CD14-positive monocyte (primary cell): Measurements from ENCODE around the gene LRRC1. TPM values are rescaled to one million over a fixed set of nuclear protein-coding genes. Genes with fewer than 3 reads are reported as not detected.

ENCODE experiments used
- DNase-seq, 3 donors: peaks; one replicate each; pipeline ENCODE4 v3.0.0-alpha.2; 2011 to 2022
- H2AFZ ChIP-seq: 2 replicates; pipeline ENCODE4 v1.6.0; 2012; ENCODE audit warnings: mild to moderate bottlenecking, low read depth, low read length, inconsistent platforms; ENCODE audit not compliant: insufficient read depth, poor library complexity, severe bottlenecking
- H3K27ac ChIP-seq, 2 donors: 1 replicate in 1 of 2; 2 replicates in 1 of 2; pipeline ENCODE4 v1.5.1; 2012 to 2013; ENCODE audit warnings: low read length in 2 of 2, control low read depth in 1 of 2, inconsistent platforms in 1 of 2, low read depth in 1 of 2, mild to moderate bottlenecking in 1 of 2
- H3K27me3 ChIP-seq, 2 donors: one replicate each; pipeline versions ENCODE4 v1.6.0 to v1.6.1; 2011 to 2013; ENCODE audit warnings: low read length in 2 of 2; ENCODE audit not compliant: control insufficient read depth in 2 of 2, insufficient read depth in 2 of 2
- H3K36me3 ChIP-seq, 2 donors: replicated peaks in 1 of 2; 1 replicate in 1 of 2; 2 replicates in 1 of 2; pipeline versions ENCODE4 v1.5.1 to v1.6.1; 2012 to 2013; ENCODE audit warnings: low read length in 2 of 2, control low read depth in 1 of 2, inconsistent platforms in 1 of 2, mild to moderate bottlenecking in 1 of 2; ENCODE audit not compliant: insufficient read depth in 2 of 2, control insufficient read depth in 1 of 2
- H3K4me1 ChIP-seq, 2 donors: 1 replicate in 1 of 2; 2 replicates in 1 of 2; pipeline versions ENCODE4 v1.5.1 to v1.6.1; 2012 to 2013; ENCODE audit warnings: low read length in 2 of 2, control low read depth in 1 of 2, inconsistent platforms in 1 of 2, mild to moderate bottlenecking in 1 of 2, moderate library complexity in 1 of 2; ENCODE audit not compliant: insufficient read depth in 2 of 2, control insufficient read depth in 1 of 2
- H3K4me2 ChIP-seq: replicated peaks from 2 replicates; pipeline ENCODE3; 2012; ENCODE audit warnings: low read length, moderate library complexity, mild to moderate bottlenecking; ENCODE audit not compliant: poor library complexity, severe bottlenecking; ENCODE audit errors: extremely low read depth
- H3K4me3 ChIP-seq, 3 experiments: fragments of 200-600 bp in 1 of 3; sonication (generic) in 1 of 3; replicated peaks in 1 of 3; 1 replicate in 2 of 3; 2 replicates in 1 of 3; pipeline ENCODE4 v1.5.1; 2011 to 2013; ENCODE audit warnings: low read length in 3 of 3, mild to moderate bottlenecking in 3 of 3, control low read depth in 2 of 3, low read depth in 2 of 3, inconsistent platforms in 1 of 3, moderate library complexity in 1 of 3
- H3K79me2 ChIP-seq: 2 replicates; pipeline ENCODE4 v1.6.0; 2012; ENCODE audit warnings: mild to moderate bottlenecking, control low read depth, inconsistent platforms, low read length, moderate library complexity; ENCODE audit not compliant: insufficient read depth
- H3K9ac ChIP-seq: 2 replicates; pipeline ENCODE4 v1.6.0; 2017; ENCODE audit warnings: low read length, mild to moderate bottlenecking; ENCODE audit not compliant: insufficient read depth, poor library complexity, severe bottlenecking
- H3K9me3 ChIP-seq, 2 donors: replicated peaks in 1 of 2; 1 replicate in 1 of 2; 2 replicates in 1 of 2; pipeline versions ENCODE4 v1.5.1 to v1.6.1; 2012 to 2013; ENCODE audit warnings: low read length in 2 of 2, control low read depth in 1 of 2; ENCODE audit not compliant: control insufficient read depth in 1 of 2, insufficient read depth in 1 of 2
- H4K20me1 ChIP-seq: 2 replicates; pipeline ENCODE4 v1.6.0; 2012; ENCODE audit warnings: mild to moderate bottlenecking, low read length, control low read depth, moderate library complexity; ENCODE audit not compliant: insufficient read depth
- H3K27ac Mint-ChIP-seq, 7 donors: one replicate each; pipeline ENCODE4 v1.8.0; 2020; ENCODE audit warnings: mild to moderate bottlenecking in 7 of 7, mixed read lengths in 7 of 7, moderate library complexity in 6 of 7, inconsistent platforms in 2 of 7
- H3K27me3 Mint-ChIP-seq, 3 donors: one replicate each; pipeline ENCODE4 v1.8.0; 2021 to 2022; ENCODE audit warnings: low read depth in 3 of 3, mild to moderate bottlenecking in 3 of 3, mixed read lengths in 3 of 3, moderate library complexity in 3 of 3, inconsistent platforms in 1 of 3
- H3K36me3 Mint-ChIP-seq, 2 donors: one replicate each; pipeline ENCODE4 v1.8.0; 2020; ENCODE audit warnings: mixed read lengths in 2 of 2, inconsistent platforms in 1 of 2, mild to moderate bottlenecking in 1 of 2
- H3K4me1 Mint-ChIP-seq: one replicate; pipeline ENCODE4 v1.8.0; 2020; ENCODE audit warnings: mild to moderate bottlenecking, mixed read lengths
- H3K4me3 Mint-ChIP-seq, 2 donors: one replicate each; pipeline ENCODE4 v1.8.0; 2020; ENCODE audit warnings: mild to moderate bottlenecking in 2 of 2, mixed read lengths in 2 of 2, moderate library complexity in 1 of 2
- H3K9me3 Mint-ChIP-seq, 7 donors: one replicate each; pipeline ENCODE4 v1.8.0; 2020 to 2022; ENCODE audit warnings: mixed read lengths in 7 of 7, mild to moderate bottlenecking in 6 of 7, moderate library complexity in 6 of 7, inconsistent platforms in 2 of 7
- CTCF ChIP-seq: fragments of 200-600 bp; IDR thresholded peaks from one replicate; pipeline ENCODE4 v1.8.0; 2022; ENCODE audit warnings: antibody characterized with exemption, mild to moderate bottlenecking
- WGBS: methylation state at CpG from one replicate; pipeline ENCODE4 v1.1.5; 2013; ENCODE audit warnings: missing lambda C conversion rate; ENCODE audit not compliant: insufficient coverage; 5-methylcytosine and 5-hydroxymethylcytosine counted together
- intact Hi-C, 2 donors: fragments of 100-400 bp; cut with micrococcal nuclease; formaldehyde crosslinking; loops; one replicate each; pipeline versions ENCODE4 v1.15.0 to v1.15.1; 2023
- polyA plus RNA-seq, 3 donors: library from polyadenylated mRNA; depleted of rRNA in 1 of 3; unstranded in 2 of 3; stranded (reverse) in 1 of 3; fragments of 300-500 nt in 2 of 3; fragments of >200 nt in 1 of 3; fragmentation: Illumina TruSeq in 2 of 3; gene quantifications; 1 replicate in 2 of 3; 2 replicates in 1 of 3; pipeline ENCODE4 v1.2.3, GENCODE V29; 2012 to 2021

The LRRC1 gene
- polyA plus RNA-seq, 3 donors, result 0.18 to 1.6 (median 0.92) TPM

GRCh38 chr6:53956068-53956711, 161.4 kb downstream of the LRRC1 start:
- Mint-ChIP-seq H3K36me3 (no peaks in the 10 kb centered on the region), H3K27me3 (peaks cover 0 to 2% (median 2%) of the 10 kb centered on the region in 3 donors), H3K4me1 (no peaks in the 10 kb centered on the region), H3K4me3 (no peak overlapping the region), H3K27ac (no peak overlapping the region), H3K9me3 (peaks cover 0 to 4% (median 1%) of the 10 kb centered on the region in 7 donors)
- H3K4me1 ChIP-seq, result no peaks in the 10 kb centered on the region
- no peak overlapping the region for H3K4me2 ChIP-seq
- no peaks in the 10 kb centered on the region for H3K79me2 ChIP-seq
- TF ChIP-seq CTCF, result no peak
- H3K27me3 ChIP-seq, result no peaks in the 10 kb centered on the region
- H3K4me3 ChIP-seq, result no peak overlapping the region
- H3K9ac ChIP-seq, result no peak overlapping the region
- H3K36me3 ChIP-seq, result no peaks in the 10 kb centered on the region
- WGBS, result 22% methylated on average over 5 of the region's 6 CpGs
- intact Hi-C loops, result no loop called here
- no peak overlapping the region for H2AFZ ChIP-seq
- no peaks in the 10 kb centered on the region for H3K9me3 ChIP-seq
- no peak for DNase-seq
- no peak overlapping the region for H3K27ac ChIP-seq
- no peaks in the 10 kb centered on the region for H4K20me1 ChIP-seq

- Histone ChIP-seq H3K79me2 (no peaks in the 10 kb centered on the region), H2AFZ (no peak overlapping the region), H3K9ac (no peak overlapping the region), H3K36me3 (no peaks in the 10 kb centered on the region), H4K20me1 (no peaks in the 10 kb centered on the region), H3K4me1 (no peaks in the 10 kb centered on the region), H3K4me2 (no peak overlapping the region), H3K4me3 (no peak overlapping the region), H3K27me3 (no peaks in the 10 kb centered on the region), H3K9me3 (no peaks in the 10 kb centered on the region), H3K27ac (no peak overlapping the region)
- intact Hi-C loops, result no loop called here
- peaks cover 0 to 2% (median 2%) of the 10 kb centered on the region in 3 donors for H3K27me3 Mint-ChIP-seq
- TF ChIP-seq CTCF, result no peak
- no peak for DNase-seq
- H3K9me3 Mint-ChIP-seq, result peaks cover 0 to 1% (median 0%) of the 10 kb centered on the region in 7 donors
- H3K36me3 Mint-ChIP-seq, result no peaks in the 10 kb centered on the region
- no peak overlapping the region for H3K4me3 Mint-ChIP-seq
- no peak overlapping the region for H3K27ac Mint-ChIP-seq
- H3K4me1 Mint-ChIP-seq, result no peaks in the 10 kb centered on the region
Measured at GRCh38 chr6:53956804-53957203, 162.0 kb downstream of the LRRC1 start.
